ENCODE data around the gene DDX24.

GRCh38 chr14:94123296-94123695 is 42.3 kb upstream of the DDX24 start:
- no peak for TF ChIP-seq EZH2phosphoT487 (IDR thresholded peaks at IDR 0.05; ENCODE audit: borderline replicate concordance, low read depth, low read length)
- TF ChIP-seq, protein P1, sequence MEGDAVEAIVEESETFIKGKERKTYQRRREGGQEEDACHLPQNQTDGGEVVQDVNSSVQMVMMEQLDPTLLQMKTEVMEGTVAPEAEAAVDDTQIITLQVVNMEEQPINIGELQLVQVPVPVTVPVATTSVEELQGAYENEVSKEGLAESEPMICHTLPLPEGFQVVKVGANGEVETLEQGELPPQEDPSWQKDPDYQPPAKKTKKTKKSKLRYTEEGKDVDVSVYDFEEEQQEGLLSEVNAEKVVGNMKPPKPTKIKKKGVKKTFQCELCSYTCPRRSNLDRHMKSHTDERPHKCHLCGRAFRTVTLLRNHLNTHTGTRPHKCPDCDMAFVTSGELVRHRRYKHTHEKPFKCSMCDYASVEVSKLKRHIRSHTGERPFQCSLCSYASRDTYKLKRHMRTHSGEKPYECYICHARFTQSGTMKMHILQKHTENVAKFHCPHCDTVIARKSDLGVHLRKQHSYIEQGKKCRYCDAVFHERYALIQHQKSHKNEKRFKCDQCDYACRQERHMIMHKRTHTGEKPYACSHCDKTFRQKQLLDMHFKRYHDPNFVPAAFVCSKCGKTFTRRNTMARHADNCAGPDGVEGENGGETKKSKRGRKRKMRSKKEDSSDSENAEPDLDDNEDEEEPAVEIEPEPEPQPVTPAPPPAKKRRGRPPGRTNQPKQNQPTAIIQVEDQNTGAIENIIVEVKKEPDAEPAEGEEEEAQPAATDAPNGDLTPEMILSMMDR (conservative IDR thresholded peaks at IDR 0.05; ENCODE audit: low read length) = no peak

Data from OCI-LY7 (cell line).